Progenitor cell of endocrine pancreas (in vitro differentiated cells): ENCODE data around the gene LBR. TPM values are rescaled to one million over a fixed set of nuclear protein-coding genes. Genes with fewer than 3 reads are reported as not detected.

Experiments used
- DNase-seq: peaks from one replicate; pipeline ENCODE4 v3.0.0; 2021; ENCODE audit warnings: low spot score; ENCODE audit not compliant: unreplicated experiment
- H3K27ac Mint-ChIP-seq: 2 replicates; pipeline ENCODE4 v1.8.0; 2021; ENCODE audit warnings: mild to moderate bottlenecking, moderate library complexity, mixed read lengths
- H3K27me3 Mint-ChIP-seq: 2 replicates; pipeline ENCODE4 v1.8.0; 2021; ENCODE audit warnings: mixed read lengths
- H3K36me3 Mint-ChIP-seq: 2 replicates; pipeline ENCODE4 v1.8.0; 2022; ENCODE audit warnings: mixed read lengths; ENCODE audit not compliant: insufficient read depth
- H3K4me1 Mint-ChIP-seq: 2 replicates; pipeline ENCODE4 v1.8.0; 2021; ENCODE audit warnings: low read depth, mixed read lengths
- H3K4me3 Mint-ChIP-seq: 2 replicates; pipeline ENCODE4 v1.8.0; 2021; ENCODE audit warnings: low read depth, mild to moderate bottlenecking, moderate library complexity, mixed read lengths
- H3K9me3 Mint-ChIP-seq: 2 replicates; pipeline ENCODE4 v1.8.0; 2021; ENCODE audit warnings: low read depth, mixed read lengths
- total RNA-seq: library from RNA; stranded (reverse); gene quantifications from 2 replicates; pipeline ENCODE4 v1.2.1, GENCODE V29; 2021
- TF ChIP-seq, protein P1 (sequence below): fragments of 200-600 bp; sonication (generic); IDR thresholded peaks from one replicate; pipeline ENCODE4 v1.5.0; 2021; ENCODE audit warnings: antibody characterized with exemption, mild to moderate bottlenecking; ENCODE audit not compliant: unreplicated experiment

LBR gene
- total RNA-seq, 1 donor from 2014 or later = 116 TPM

DNA sequence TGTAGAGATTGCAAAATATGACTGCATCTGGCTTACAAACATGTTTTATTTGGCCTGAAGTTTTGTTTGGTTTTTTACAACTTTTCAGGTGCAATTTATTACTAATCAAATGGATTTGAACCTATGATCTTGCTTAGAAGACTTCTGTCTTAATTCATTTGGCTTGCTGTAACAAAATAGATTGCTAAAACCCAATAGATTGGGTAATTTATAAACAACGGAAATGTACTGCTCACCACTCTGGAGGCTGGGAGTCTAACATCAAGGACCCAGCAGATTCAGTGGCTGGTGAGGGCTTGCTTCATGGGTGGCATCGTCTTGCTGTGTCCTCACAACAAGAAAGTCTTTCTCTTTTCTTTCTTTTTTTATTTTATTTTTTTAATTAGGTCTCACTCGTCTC, 72.9 kb downstream of the LBR start:
- H3K27ac Mint-ChIP-seq = no peak overlapping the region
- H3K4me3 Mint-ChIP-seq = no peak overlapping the region
- no peaks in the 10 kb centered on the region for H3K27me3 Mint-ChIP-seq
- no peaks in the 10 kb centered on the region for H3K9me3 Mint-ChIP-seq
- H3K4me1 Mint-ChIP-seq = peaks cover 14% of the 10 kb centered on the region
- DNase-seq = no peak
- H3K36me3 Mint-ChIP-seq = no peaks in the 10 kb centered on the region
- TF ChIP-seq, protein P1, sequence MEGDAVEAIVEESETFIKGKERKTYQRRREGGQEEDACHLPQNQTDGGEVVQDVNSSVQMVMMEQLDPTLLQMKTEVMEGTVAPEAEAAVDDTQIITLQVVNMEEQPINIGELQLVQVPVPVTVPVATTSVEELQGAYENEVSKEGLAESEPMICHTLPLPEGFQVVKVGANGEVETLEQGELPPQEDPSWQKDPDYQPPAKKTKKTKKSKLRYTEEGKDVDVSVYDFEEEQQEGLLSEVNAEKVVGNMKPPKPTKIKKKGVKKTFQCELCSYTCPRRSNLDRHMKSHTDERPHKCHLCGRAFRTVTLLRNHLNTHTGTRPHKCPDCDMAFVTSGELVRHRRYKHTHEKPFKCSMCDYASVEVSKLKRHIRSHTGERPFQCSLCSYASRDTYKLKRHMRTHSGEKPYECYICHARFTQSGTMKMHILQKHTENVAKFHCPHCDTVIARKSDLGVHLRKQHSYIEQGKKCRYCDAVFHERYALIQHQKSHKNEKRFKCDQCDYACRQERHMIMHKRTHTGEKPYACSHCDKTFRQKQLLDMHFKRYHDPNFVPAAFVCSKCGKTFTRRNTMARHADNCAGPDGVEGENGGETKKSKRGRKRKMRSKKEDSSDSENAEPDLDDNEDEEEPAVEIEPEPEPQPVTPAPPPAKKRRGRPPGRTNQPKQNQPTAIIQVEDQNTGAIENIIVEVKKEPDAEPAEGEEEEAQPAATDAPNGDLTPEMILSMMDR = no peak

Other genes starting within 250 kb of the LBR start
- gene ENAH, start 225.1 kb upstream of the LBR start, total RNA-seq = 213 and 217 TPM in 2 replicates